ENCODE results near the gene LRMDA.

The LRMDA gene

DNA sequence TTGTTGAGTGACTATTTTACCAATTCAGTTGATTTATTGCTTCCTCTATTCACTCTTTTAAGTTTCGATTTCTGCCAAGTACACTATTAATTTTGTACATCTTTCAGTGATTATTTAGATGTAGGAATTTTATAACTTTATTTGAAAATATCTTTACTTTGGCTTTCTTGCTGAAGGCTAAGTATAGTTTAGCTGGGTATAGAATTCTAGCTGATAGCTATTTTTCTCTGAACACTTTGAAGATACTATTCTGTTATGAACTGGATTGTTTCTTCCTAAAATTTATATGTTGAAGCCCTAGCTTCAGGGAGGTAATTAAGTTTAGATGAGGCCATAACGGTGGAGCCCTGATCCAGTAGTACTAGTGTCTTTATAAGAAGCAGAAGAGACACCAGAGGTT is 141.1 kb downstream of the LRMDA start:
- Histone ChIP-seq H3K9me3 (ENCODE audit: insufficient read depth, low read depth, low read length) (peaks cover 18% of the 10 kb centered on the region), H3K4me1 (ENCODE audit: insufficient read depth, low read length, poor library complexity, severe bottlenecking) (no peaks in the 10 kb centered on the region), H2AFZ (ENCODE audit: low read length) (no peak overlapping the region), H3F3A (ENCODE audit: low read depth) (no peaks in the 10 kb centered on the region), H4K20me1 (ENCODE audit: insufficient read depth, low read length, poor library complexity, severe bottlenecking) (no peaks in the 10 kb centered on the region), H3K27me3 (ENCODE audit: insufficient read depth, low read length, poor library complexity, severe bottlenecking) (no peaks in the 10 kb centered on the region), H3K9me2 (replicated peaks; ENCODE audit: low read depth, low read length) (no peaks in the 10 kb centered on the region), H3K9ac (ENCODE audit: low read depth, low read length, poor library complexity, severe bottlenecking) (no peak overlapping the region), H3K79me2 (ENCODE audit: insufficient read depth, low read length) (no peaks in the 10 kb centered on the region), H3K36me3 (ENCODE audit: insufficient read depth, low read length) (no peaks in the 10 kb centered on the region), H3K4me2 (ENCODE audit: low read depth, low read length, poor library complexity, severe bottlenecking) (no peak overlapping the region), H3K4me3 (ENCODE audit: low read length, poor library complexity, severe bottlenecking) (no peak overlapping the region)
- TF ChIP-seq EZH2phosphoT487 (IDR thresholded peaks at IDR 0.05; ENCODE audit: borderline replicate concordance): no peak
- TF ChIP-seq, protein P1, sequence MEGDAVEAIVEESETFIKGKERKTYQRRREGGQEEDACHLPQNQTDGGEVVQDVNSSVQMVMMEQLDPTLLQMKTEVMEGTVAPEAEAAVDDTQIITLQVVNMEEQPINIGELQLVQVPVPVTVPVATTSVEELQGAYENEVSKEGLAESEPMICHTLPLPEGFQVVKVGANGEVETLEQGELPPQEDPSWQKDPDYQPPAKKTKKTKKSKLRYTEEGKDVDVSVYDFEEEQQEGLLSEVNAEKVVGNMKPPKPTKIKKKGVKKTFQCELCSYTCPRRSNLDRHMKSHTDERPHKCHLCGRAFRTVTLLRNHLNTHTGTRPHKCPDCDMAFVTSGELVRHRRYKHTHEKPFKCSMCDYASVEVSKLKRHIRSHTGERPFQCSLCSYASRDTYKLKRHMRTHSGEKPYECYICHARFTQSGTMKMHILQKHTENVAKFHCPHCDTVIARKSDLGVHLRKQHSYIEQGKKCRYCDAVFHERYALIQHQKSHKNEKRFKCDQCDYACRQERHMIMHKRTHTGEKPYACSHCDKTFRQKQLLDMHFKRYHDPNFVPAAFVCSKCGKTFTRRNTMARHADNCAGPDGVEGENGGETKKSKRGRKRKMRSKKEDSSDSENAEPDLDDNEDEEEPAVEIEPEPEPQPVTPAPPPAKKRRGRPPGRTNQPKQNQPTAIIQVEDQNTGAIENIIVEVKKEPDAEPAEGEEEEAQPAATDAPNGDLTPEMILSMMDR (conservative IDR thresholded peaks at IDR 0.05; ENCODE audit: low read length): no peak

DNA sequence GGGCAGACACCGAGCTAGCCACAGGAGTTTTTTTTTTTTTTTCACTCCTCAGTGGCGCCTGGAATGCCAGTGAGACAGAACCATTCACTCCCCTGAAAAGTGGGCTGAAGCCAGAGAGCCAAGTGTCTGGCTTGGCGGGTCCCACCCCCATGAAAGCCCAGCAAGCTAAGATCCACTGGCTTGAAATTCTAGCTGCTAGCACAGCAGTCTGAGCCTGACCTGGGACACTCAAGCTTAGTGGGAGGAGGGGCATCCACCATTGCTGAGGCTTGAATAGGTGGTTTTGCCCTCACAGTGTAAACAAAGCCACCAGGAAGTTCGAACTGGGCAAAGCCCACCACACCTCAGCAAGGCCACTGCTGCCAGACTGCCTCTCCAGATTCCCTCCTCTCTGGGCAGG is 144.5 kb downstream of the LRMDA start:
- Histone ChIP-seq H4K20me1 (ENCODE audit: insufficient read depth, low read length, poor library complexity, severe bottlenecking) (no peaks in the 10 kb centered on the region), H2AFZ (ENCODE audit: low read length) (no peak overlapping the region), H3F3A (ENCODE audit: low read depth) (no peaks in the 10 kb centered on the region), H3K4me3 (ENCODE audit: low read length, poor library complexity, severe bottlenecking) (no peak overlapping the region), H3K4me2 (ENCODE audit: low read depth, low read length, poor library complexity, severe bottlenecking) (no peak overlapping the region), H3K36me3 (ENCODE audit: insufficient read depth, low read length) (no peaks in the 10 kb centered on the region), H3K9me3 (ENCODE audit: insufficient read depth, low read depth, low read length) (peaks cover 18% of the 10 kb centered on the region), H3K27me3 (ENCODE audit: insufficient read depth, low read length, poor library complexity, severe bottlenecking) (no peaks in the 10 kb centered on the region), H3K4me1 (ENCODE audit: insufficient read depth, low read length, poor library complexity, severe bottlenecking) (no peaks in the 10 kb centered on the region), H3K9ac (ENCODE audit: low read depth, low read length, poor library complexity, severe bottlenecking) (no peak overlapping the region), H3K79me2 (ENCODE audit: insufficient read depth, low read length) (no peaks in the 10 kb centered on the region), H3K9me2 (replicated peaks; ENCODE audit: low read depth, low read length) (no peaks in the 10 kb centered on the region)
- TF ChIP-seq, protein P1 (conservative IDR thresholded peaks at IDR 0.05; ENCODE audit: low read length): no peak
- TF ChIP-seq EZH2phosphoT487 (IDR thresholded peaks at IDR 0.05; ENCODE audit: borderline replicate concordance): no peak

DNA sequence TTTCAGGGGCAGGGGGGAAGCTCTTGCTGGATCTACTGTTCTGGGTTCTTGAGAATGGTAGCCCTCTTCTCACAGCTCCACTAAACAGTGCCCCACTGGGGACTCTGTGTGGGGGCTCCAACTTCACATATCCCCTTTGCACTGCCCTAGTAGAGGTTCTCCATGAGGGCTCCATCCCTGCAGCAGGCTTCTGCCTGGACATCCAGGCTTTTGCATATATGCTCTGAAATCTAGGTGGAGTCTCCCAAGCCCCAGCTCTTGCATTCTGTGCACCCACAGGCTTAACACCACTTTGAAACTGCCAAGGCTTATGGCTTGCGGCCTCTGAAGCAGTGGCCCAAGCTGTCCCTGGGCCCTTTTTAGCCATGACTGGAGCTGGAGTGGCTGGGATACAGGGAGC is 150.7 kb downstream of the LRMDA start:
- no peak overlapping the region for H3K4me3 ChIP-seq (ENCODE audit: low read length, poor library complexity, severe bottlenecking)
- no peak overlapping the region for H3K4me2 ChIP-seq (ENCODE audit: low read depth, low read length, poor library complexity, severe bottlenecking)
- H3F3A ChIP-seq (ENCODE audit: low read depth): no peaks in the 10 kb centered on the region
- no peaks in the 10 kb centered on the region for H3K4me1 ChIP-seq (ENCODE audit: insufficient read depth, low read length, poor library complexity, severe bottlenecking)
- H3K79me2 ChIP-seq (ENCODE audit: insufficient read depth, low read length): no peaks in the 10 kb centered on the region
- no peaks in the 10 kb centered on the region for H3K27me3 ChIP-seq (ENCODE audit: insufficient read depth, low read length, poor library complexity, severe bottlenecking)
- no peaks in the 10 kb centered on the region for H4K20me1 ChIP-seq (ENCODE audit: insufficient read depth, low read length, poor library complexity, severe bottlenecking)
- H3K9ac ChIP-seq (ENCODE audit: low read depth, low read length, poor library complexity, severe bottlenecking): no peak overlapping the region
- H3K9me2 ChIP-seq (replicated peaks; ENCODE audit: low read depth, low read length): no peaks in the 10 kb centered on the region
- TF ChIP-seq, protein P1 (conservative IDR thresholded peaks at IDR 0.05; ENCODE audit: low read length): no peak
- TF ChIP-seq EZH2phosphoT487 (IDR thresholded peaks at IDR 0.05; ENCODE audit: borderline replicate concordance): no peak
- no peak overlapping the region for H2AFZ ChIP-seq (ENCODE audit: low read length)
- peaks cover 9% of the 10 kb centered on the region; the same call in 1 of the 2 replicates for H3K9me3 ChIP-seq (ENCODE audit: insufficient read depth, low read depth, low read length)
- H3K36me3 ChIP-seq (ENCODE audit: insufficient read depth, low read length): no peaks in the 10 kb centered on the region

Data from Loucy (cell line).